Measurements from ENCODE around the gene PRKCA. TPM values are rescaled to one million over a fixed set of nuclear protein-coding genes. Genes with fewer than 3 reads are reported as not detected.

The PRKCA gene
- total RNA-seq, 2 donors from 2014 or later, result 6.5 to 6.6 TPM

DNA sequence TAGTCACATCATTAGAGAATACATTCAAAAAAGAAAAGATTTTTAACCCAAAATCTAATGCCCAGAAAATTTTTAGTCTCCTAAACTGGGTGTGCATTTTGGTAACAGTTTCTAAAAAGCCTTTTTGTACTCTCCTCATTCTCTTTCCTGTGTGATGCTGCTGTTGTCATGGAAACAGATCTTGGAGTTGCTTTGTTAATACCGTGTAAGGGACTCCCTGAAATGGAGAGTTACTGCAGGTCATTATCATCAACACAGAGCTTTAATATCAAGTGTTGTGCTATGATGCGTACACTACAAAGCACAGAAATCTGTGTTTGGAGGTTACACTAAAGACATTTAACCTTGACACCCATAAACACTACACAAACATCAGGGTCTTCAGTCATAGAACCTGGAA lies 216.3 kb downstream of the PRKCA start:
- TF ChIP-seq POLR2A (IDR thresholded peaks at IDR 0.05), result no peak
- 77 to 83% methylated on average over 2 of the region's 2 CpGs for WGBS, 2 donors
- H3K27ac ChIP-seq, result no peak overlapping the region
- no peaks in the 10 kb centered on the region for H3K4me1 ChIP-seq
- no peaks in the 10 kb centered on the region for H3K9me3 ChIP-seq
- ATAC-seq (no peak), DNase-seq (no peak)
- no peaks in the 10 kb centered on the region for H3K27me3 ChIP-seq
- H3K4me3 ChIP-seq, result no peak overlapping the region
- H3K36me3 ChIP-seq (replicated peaks in 1 of 2; ENCODE audit: insufficient read depth in 1 of 2, low read depth in 2 of 2), result no peaks in the 10 kb centered on the region
- intact Hi-C loops (cut with DNase I), result no loop called here

- Histone ChIP-seq H3K9me3 (no peaks in the 10 kb centered on the region), H3K27me3 (no peaks in the 10 kb centered on the region), H3K4me3 (no peak overlapping the region), H3K4me1 (no peaks in the 10 kb centered on the region), H3K36me3 (replicated peaks in 1 of 2; ENCODE audit: insufficient read depth in 1 of 2, low read depth in 2 of 2) (no peaks in the 10 kb centered on the region), H3K27ac (no peak overlapping the region)
- 90 to 94% methylated on average over 3 of the region's 3 CpGs for WGBS, 2 donors
- intact Hi-C loops (cut with DNase I), result no loop called here
- TF ChIP-seq, protein P1, sequence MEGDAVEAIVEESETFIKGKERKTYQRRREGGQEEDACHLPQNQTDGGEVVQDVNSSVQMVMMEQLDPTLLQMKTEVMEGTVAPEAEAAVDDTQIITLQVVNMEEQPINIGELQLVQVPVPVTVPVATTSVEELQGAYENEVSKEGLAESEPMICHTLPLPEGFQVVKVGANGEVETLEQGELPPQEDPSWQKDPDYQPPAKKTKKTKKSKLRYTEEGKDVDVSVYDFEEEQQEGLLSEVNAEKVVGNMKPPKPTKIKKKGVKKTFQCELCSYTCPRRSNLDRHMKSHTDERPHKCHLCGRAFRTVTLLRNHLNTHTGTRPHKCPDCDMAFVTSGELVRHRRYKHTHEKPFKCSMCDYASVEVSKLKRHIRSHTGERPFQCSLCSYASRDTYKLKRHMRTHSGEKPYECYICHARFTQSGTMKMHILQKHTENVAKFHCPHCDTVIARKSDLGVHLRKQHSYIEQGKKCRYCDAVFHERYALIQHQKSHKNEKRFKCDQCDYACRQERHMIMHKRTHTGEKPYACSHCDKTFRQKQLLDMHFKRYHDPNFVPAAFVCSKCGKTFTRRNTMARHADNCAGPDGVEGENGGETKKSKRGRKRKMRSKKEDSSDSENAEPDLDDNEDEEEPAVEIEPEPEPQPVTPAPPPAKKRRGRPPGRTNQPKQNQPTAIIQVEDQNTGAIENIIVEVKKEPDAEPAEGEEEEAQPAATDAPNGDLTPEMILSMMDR (IDR thresholded peaks at IDR 0.05), result no peak
- no peak for TF ChIP-seq POLR2A (IDR thresholded peaks at IDR 0.05)
- DNase-seq, result no peak
- no peak for ATAC-seq
These were observed 216.7 kb downstream of the PRKCA start for GRCh38 chr17:66519154-66519553.

DNA sequence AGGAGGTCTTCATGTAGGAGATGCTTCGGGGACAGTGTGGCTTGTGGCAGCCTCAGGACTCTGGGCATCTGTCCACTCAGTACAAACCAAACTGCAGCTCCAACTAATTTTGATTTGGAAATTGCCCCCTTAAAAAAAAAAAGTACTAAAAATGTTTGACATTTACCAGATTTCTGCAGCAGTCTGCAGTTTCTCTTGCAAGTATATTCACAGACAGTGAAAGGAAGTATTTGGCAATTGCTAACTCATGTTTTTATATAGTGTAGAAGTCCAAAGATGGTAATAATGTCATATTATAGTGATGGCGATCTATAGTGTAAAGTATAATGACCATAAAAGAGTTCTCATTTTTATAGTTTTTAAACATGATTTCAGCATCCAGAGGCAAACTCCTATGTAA lies 218.6 kb downstream of the PRKCA start:
- Histone ChIP-seq H3K27me3 (no peaks in the 10 kb centered on the region), H3K36me3 (replicated peaks in 1 of 2; ENCODE audit: insufficient read depth in 1 of 2, low read depth in 2 of 2) (no peaks in the 10 kb centered on the region), H3K27ac (no peak overlapping the region), H3K9me3 (no peaks in the 10 kb centered on the region), H3K4me1 (no peaks in the 10 kb centered on the region), H3K4me3 (no peak overlapping the region)
- ATAC-seq, result no peak
- DNase-seq, result no peak
- WGBS, 2 donors, result 57 to 82% methylated on average over 2 of the region's 2 CpGs
- intact Hi-C loops (cut with DNase I), result no loop called here
- TF ChIP-seq POLR2A (IDR thresholded peaks at IDR 0.05), result no peak
- TF ChIP-seq, protein P1 (IDR thresholded peaks at IDR 0.05), result no peak

GRCh38 chr17:66522591-66523272 lies 220.3 kb downstream of the PRKCA start:
- H3K4me3 ChIP-seq, result no peak overlapping the region
- TF ChIP-seq POLR2A (IDR thresholded peaks at IDR 0.05), result no peak
- TF ChIP-seq, protein P1 (IDR thresholded peaks at IDR 0.05), result no peak
- no peak for ATAC-seq
- no peaks in the 10 kb centered on the region for H3K27me3 ChIP-seq
- no peaks in the 10 kb centered on the region for H3K36me3 ChIP-seq (replicated peaks in 1 of 2; ENCODE audit: insufficient read depth in 1 of 2, low read depth in 2 of 2)
- DNase-seq, result no peak
- H3K9me3 ChIP-seq, result no peaks in the 10 kb centered on the region
- intact Hi-C loops (cut with DNase I), result no loop called here
- WGBS, 2 donors, result 86 to 93% methylated on average over 3 of the region's 3 CpGs
- no peak overlapping the region for H3K27ac ChIP-seq
- H3K4me1 ChIP-seq, result no peaks in the 10 kb centered on the region

GRCh38 chr17:66523378-66524200 lies 221.2 kb downstream of the PRKCA start:
- Histone ChIP-seq H3K27ac (no peak overlapping the region), H3K27me3 (no peaks in the 10 kb centered on the region), H3K9me3 (no peaks in the 10 kb centered on the region), H3K4me3 (no peak overlapping the region), H3K4me1 (no peaks in the 10 kb centered on the region), H3K36me3 (replicated peaks in 1 of 2; ENCODE audit: insufficient read depth in 1 of 2, low read depth in 2 of 2) (no peaks in the 10 kb centered on the region)
- 68 to 76% methylated on average over 6 of the region's 6 CpGs for whole genome bisulfite sequencing, 2 donors
- ATAC-seq (no peak), DNase-seq (no peak)
- intact Hi-C loops (cut with DNase I), result no loop called here
- TF ChIP-seq POLR2A (IDR thresholded peaks at IDR 0.05), result no peak
- TF ChIP-seq, protein P1 (IDR thresholded peaks at IDR 0.05), result no peak
